CD14-positive monocyte (primary cell): ENCODE results near the gene CDH18. TPM values are rescaled to one million over a fixed set of nuclear protein-coding genes. Genes with fewer than 3 reads are reported as not detected.

ENCODE experiments used
- DNase-seq, 3 donors: peaks; one replicate each; pipeline ENCODE4 v3.0.0-alpha.2; 2011 to 2022
- H2AFZ ChIP-seq: 2 replicates; pipeline ENCODE4 v1.6.0; 2012; ENCODE audit warnings: mild to moderate bottlenecking, low read depth, low read length, inconsistent platforms; ENCODE audit not compliant: insufficient read depth, poor library complexity, severe bottlenecking
- H3K27ac ChIP-seq, 2 donors: 1 replicate in 1 of 2; 2 replicates in 1 of 2; pipeline ENCODE4 v1.5.1; 2012 to 2013; ENCODE audit warnings: low read length in 2 of 2, control low read depth in 1 of 2, inconsistent platforms in 1 of 2, low read depth in 1 of 2, mild to moderate bottlenecking in 1 of 2
- H3K27me3 ChIP-seq, 2 donors: one replicate each; pipeline versions ENCODE4 v1.6.0 to v1.6.1; 2011 to 2013; ENCODE audit warnings: low read length in 2 of 2; ENCODE audit not compliant: control insufficient read depth in 2 of 2, insufficient read depth in 2 of 2
- H3K36me3 ChIP-seq, 2 donors: replicated peaks in 1 of 2; 1 replicate in 1 of 2; 2 replicates in 1 of 2; pipeline versions ENCODE4 v1.5.1 to v1.6.1; 2012 to 2013; ENCODE audit warnings: low read length in 2 of 2, control low read depth in 1 of 2, inconsistent platforms in 1 of 2, mild to moderate bottlenecking in 1 of 2; ENCODE audit not compliant: insufficient read depth in 2 of 2, control insufficient read depth in 1 of 2
- H3K4me1 ChIP-seq, 2 donors: 1 replicate in 1 of 2; 2 replicates in 1 of 2; pipeline versions ENCODE4 v1.5.1 to v1.6.1; 2012 to 2013; ENCODE audit warnings: low read length in 2 of 2, control low read depth in 1 of 2, inconsistent platforms in 1 of 2, mild to moderate bottlenecking in 1 of 2, moderate library complexity in 1 of 2; ENCODE audit not compliant: insufficient read depth in 2 of 2, control insufficient read depth in 1 of 2
- H3K4me2 ChIP-seq: replicated peaks from 2 replicates; pipeline ENCODE3; 2012; ENCODE audit warnings: low read length, moderate library complexity, mild to moderate bottlenecking; ENCODE audit not compliant: poor library complexity, severe bottlenecking; ENCODE audit errors: extremely low read depth
- H3K4me3 ChIP-seq, 3 experiments: fragments of 200-600 bp in 1 of 3; sonication (generic) in 1 of 3; replicated peaks in 1 of 3; 1 replicate in 2 of 3; 2 replicates in 1 of 3; pipeline ENCODE4 v1.5.1; 2011 to 2013; ENCODE audit warnings: low read length in 3 of 3, mild to moderate bottlenecking in 3 of 3, control low read depth in 2 of 3, low read depth in 2 of 3, inconsistent platforms in 1 of 3, moderate library complexity in 1 of 3
- H3K79me2 ChIP-seq: 2 replicates; pipeline ENCODE4 v1.6.0; 2012; ENCODE audit warnings: mild to moderate bottlenecking, control low read depth, inconsistent platforms, low read length, moderate library complexity; ENCODE audit not compliant: insufficient read depth
- H3K9ac ChIP-seq: 2 replicates; pipeline ENCODE4 v1.6.0; 2017; ENCODE audit warnings: low read length, mild to moderate bottlenecking; ENCODE audit not compliant: insufficient read depth, poor library complexity, severe bottlenecking
- H3K9me3 ChIP-seq, 2 donors: replicated peaks in 1 of 2; 1 replicate in 1 of 2; 2 replicates in 1 of 2; pipeline versions ENCODE4 v1.5.1 to v1.6.1; 2012 to 2013; ENCODE audit warnings: low read length in 2 of 2, control low read depth in 1 of 2; ENCODE audit not compliant: control insufficient read depth in 1 of 2, insufficient read depth in 1 of 2
- H4K20me1 ChIP-seq: 2 replicates; pipeline ENCODE4 v1.6.0; 2012; ENCODE audit warnings: mild to moderate bottlenecking, low read length, control low read depth, moderate library complexity; ENCODE audit not compliant: insufficient read depth
- H3K27ac Mint-ChIP-seq, 7 donors: one replicate each; pipeline ENCODE4 v1.8.0; 2020; ENCODE audit warnings: mild to moderate bottlenecking in 7 of 7, mixed read lengths in 7 of 7, moderate library complexity in 6 of 7, inconsistent platforms in 2 of 7
- H3K27me3 Mint-ChIP-seq, 3 donors: one replicate each; pipeline ENCODE4 v1.8.0; 2021 to 2022; ENCODE audit warnings: low read depth in 3 of 3, mild to moderate bottlenecking in 3 of 3, mixed read lengths in 3 of 3, moderate library complexity in 3 of 3, inconsistent platforms in 1 of 3
- H3K36me3 Mint-ChIP-seq, 2 donors: one replicate each; pipeline ENCODE4 v1.8.0; 2020; ENCODE audit warnings: mixed read lengths in 2 of 2, inconsistent platforms in 1 of 2, mild to moderate bottlenecking in 1 of 2
- H3K4me1 Mint-ChIP-seq: one replicate; pipeline ENCODE4 v1.8.0; 2020; ENCODE audit warnings: mild to moderate bottlenecking, mixed read lengths
- H3K4me3 Mint-ChIP-seq, 2 donors: one replicate each; pipeline ENCODE4 v1.8.0; 2020; ENCODE audit warnings: mild to moderate bottlenecking in 2 of 2, mixed read lengths in 2 of 2, moderate library complexity in 1 of 2
- H3K9me3 Mint-ChIP-seq, 7 donors: one replicate each; pipeline ENCODE4 v1.8.0; 2020 to 2022; ENCODE audit warnings: mixed read lengths in 7 of 7, mild to moderate bottlenecking in 6 of 7, moderate library complexity in 6 of 7, inconsistent platforms in 2 of 7
- WGBS: methylation state at CpG from one replicate; pipeline ENCODE4 v1.1.5; 2013; ENCODE audit warnings: missing lambda C conversion rate; ENCODE audit not compliant: insufficient coverage; 5-methylcytosine and 5-hydroxymethylcytosine counted together
- intact Hi-C, 2 donors: fragments of 100-400 bp; cut with micrococcal nuclease; formaldehyde crosslinking; loops; one replicate each; pipeline versions ENCODE4 v1.15.0 to v1.15.1; 2023
- polyA minus RNA-seq: library from RNA; depleted of rRNA, polyadenylated mRNA; stranded (reverse); fragments of >200 nt; gene quantifications from 2 replicates; pipeline ENCODE4 v1.2.3, GENCODE V29; 2012
- polyA plus RNA-seq, 3 donors: library from polyadenylated mRNA; depleted of rRNA in 1 of 3; unstranded in 2 of 3; stranded (reverse) in 1 of 3; fragments of 300-500 nt in 2 of 3; fragments of >200 nt in 1 of 3; fragmentation: Illumina TruSeq in 2 of 3; gene quantifications; 1 replicate in 2 of 3; 2 replicates in 1 of 3; pipeline ENCODE4 v1.2.3, GENCODE V29; 2012 to 2021
- total RNA-seq, 12 experiments: library from RNA in 1 of 12; stranded (reverse) in 1 of 12; fragments of 120-200 nt in 1 of 12; gene quantifications; one replicate each; pipeline ENCODE4 v1.2.4 and lab custom pipeline; 2013 to 2026; ENCODE audit warnings: mixed read lengths in 6 of 12, inconsistent platforms in 1 of 12
- TF ChIP-seq, protein P1 (sequence below): fragments of 200-600 bp; IDR thresholded peaks from one replicate; pipeline ENCODE4 v1.8.0; 2022; ENCODE audit warnings: antibody characterized with exemption, mild to moderate bottlenecking

The CDH18 gene, protein sequence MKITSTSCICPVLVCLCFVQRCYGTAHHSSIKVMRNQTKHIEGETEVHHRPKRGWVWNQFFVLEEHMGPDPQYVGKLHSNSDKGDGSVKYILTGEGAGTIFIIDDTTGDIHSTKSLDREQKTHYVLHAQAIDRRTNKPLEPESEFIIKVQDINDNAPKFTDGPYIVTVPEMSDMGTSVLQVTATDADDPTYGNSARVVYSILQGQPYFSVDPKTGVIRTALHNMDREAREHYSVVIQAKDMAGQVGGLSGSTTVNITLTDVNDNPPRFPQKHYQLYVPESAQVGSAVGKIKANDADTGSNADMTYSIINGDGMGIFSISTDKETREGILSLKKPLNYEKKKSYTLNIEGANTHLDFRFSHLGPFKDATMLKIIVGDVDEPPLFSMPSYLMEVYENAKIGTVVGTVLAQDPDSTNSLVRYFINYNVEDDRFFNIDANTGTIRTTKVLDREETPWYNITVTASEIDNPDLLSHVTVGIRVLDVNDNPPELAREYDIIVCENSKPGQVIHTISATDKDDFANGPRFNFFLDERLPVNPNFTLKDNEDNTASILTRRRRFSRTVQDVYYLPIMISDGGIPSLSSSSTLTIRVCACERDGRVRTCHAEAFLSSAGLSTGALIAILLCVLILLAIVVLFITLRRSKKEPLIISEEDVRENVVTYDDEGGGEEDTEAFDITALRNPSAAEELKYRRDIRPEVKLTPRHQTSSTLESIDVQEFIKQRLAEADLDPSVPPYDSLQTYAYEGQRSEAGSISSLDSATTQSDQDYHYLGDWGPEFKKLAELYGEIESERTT
- total RNA-seq (2013): not detected
- polyA plus RNA-seq: not detected
- not detected in 2 replicates for polyA minus RNA-seq
- total RNA-seq (lab: John Stamatoyannopoulos, UW): 0 to 1.8 (median 0) reads per million in 11 experiments

DNA sequence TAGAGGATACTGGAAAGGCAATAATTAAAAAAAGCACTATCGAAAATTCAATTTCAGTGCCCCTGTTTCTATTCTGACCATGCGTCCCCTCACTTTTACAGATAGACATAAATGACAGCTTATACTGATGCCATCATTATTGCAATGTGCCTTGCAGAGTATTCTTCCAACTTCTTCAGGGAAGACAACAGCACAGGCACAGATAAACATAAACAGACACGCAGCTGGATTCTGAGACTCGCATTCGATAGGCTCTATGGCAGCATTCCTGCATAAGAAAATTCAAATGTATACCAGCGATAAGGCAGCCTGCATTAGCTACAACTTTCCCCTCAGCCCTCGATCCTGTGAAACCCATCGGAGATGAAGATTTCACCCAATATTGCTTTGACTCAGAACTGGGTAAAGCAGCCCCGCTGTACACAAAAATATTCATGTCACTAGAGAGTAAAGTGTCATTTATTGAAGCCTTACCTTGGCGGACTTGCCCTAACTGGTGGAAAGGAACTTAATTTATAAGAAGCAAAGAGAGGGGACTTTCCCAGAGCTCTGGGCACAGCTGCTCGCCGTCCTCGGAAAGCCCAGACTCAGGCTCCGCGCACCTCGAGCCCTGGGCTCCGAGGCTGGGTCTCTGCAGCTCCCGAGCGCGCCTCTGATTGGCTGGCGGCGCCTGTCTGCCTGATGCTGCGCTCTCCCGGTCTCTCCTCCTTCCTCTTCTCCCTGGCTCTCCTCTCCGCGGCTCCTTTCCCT lies at the start of gene CDH18:
TSS of gene CDH18 (minus strand) at position 589 of the 750 bp plus-strand sequence. CDS start 149,214 bp downstream, outside the sequence.
- H3K4me1 ChIP-seq: no peaks in the 10 kb centered on the region
- no peak within 1 kb of the TSS for H3K9ac ChIP-seq
- H3K27ac ChIP-seq: no peak within 1 kb of the TSS
- peaks cover 4 to 13% (median 5%) of the 10 kb centered on the region in 3 donors for H3K27me3 Mint-ChIP-seq
- H3K4me3 Mint-ChIP-seq: no peak within 1 kb of the TSS
- WGBS: 8% methylated on average over 22 of the region's 26 CpGs
- H4K20me1 ChIP-seq: no peaks in the 10 kb centered on the region
- intact Hi-C loops: no loop called here
- peaks cover 0 to under 1% of the 10 kb centered on the region in 2 donors for H3K9me3 ChIP-seq
- DNase-seq: no peak
- H3K79me2 ChIP-seq: no peaks in the 10 kb centered on the region
- H3K27me3 ChIP-seq: peaks cover 0 to 6% of the 10 kb centered on the region in 2 donors
- TF ChIP-seq, protein P1, sequence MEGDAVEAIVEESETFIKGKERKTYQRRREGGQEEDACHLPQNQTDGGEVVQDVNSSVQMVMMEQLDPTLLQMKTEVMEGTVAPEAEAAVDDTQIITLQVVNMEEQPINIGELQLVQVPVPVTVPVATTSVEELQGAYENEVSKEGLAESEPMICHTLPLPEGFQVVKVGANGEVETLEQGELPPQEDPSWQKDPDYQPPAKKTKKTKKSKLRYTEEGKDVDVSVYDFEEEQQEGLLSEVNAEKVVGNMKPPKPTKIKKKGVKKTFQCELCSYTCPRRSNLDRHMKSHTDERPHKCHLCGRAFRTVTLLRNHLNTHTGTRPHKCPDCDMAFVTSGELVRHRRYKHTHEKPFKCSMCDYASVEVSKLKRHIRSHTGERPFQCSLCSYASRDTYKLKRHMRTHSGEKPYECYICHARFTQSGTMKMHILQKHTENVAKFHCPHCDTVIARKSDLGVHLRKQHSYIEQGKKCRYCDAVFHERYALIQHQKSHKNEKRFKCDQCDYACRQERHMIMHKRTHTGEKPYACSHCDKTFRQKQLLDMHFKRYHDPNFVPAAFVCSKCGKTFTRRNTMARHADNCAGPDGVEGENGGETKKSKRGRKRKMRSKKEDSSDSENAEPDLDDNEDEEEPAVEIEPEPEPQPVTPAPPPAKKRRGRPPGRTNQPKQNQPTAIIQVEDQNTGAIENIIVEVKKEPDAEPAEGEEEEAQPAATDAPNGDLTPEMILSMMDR: no peak
- H3K4me2 ChIP-seq: no peak within 1 kb of the TSS
- H3K27ac Mint-ChIP-seq: no peak within 1 kb of the TSS
- peaks cover 0 to 3% (median 1%) of the 10 kb centered on the region in 7 donors for H3K9me3 Mint-ChIP-seq
- no peak within 1 kb of the TSS for H2AFZ ChIP-seq
- no peaks in the 10 kb centered on the region for H3K36me3 Mint-ChIP-seq
- no peaks in the 10 kb centered on the region for H3K4me1 Mint-ChIP-seq
- no peak within 1 kb of the TSS for H3K4me3 ChIP-seq
- no peaks in the 10 kb centered on the region for H3K36me3 ChIP-seq

DNA sequence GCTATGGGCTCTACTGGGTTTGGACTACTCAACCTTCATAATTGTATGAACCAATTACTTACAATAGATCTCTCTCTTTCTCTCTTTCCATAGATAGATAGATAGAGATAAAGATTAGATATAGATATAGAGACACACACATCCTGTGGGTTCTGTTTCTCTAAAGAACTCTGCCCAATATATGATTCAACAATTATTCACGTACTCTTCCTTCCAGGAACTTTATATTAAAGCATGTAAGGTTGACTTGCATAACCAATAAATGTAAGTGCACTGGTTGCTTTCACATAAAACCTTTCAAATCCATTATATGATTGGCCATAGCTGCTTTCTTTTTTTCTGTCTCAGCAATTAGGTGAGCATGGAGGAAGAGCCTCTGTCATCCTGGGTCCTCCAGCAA lies 46.7 kb upstream of the CDH18 start:
- H2AFZ ChIP-seq: no peak overlapping the region
- no peak overlapping the region for H3K27ac Mint-ChIP-seq
- H3K27me3 ChIP-seq: no peaks in the 10 kb centered on the region
- WGBS: no CpG with 5 or more reads among the region's 1 CpG
- H3K4me2 ChIP-seq: no peak overlapping the region
- no peak overlapping the region for H3K4me3 Mint-ChIP-seq
- no peak for DNase-seq
- no peaks in the 10 kb centered on the region for H3K36me3 ChIP-seq
- peaks cover 2 to 16% (median 5%) of the 10 kb centered on the region in 7 donors for H3K9me3 Mint-ChIP-seq
- no peaks in the 10 kb centered on the region for H3K27me3 Mint-ChIP-seq
- no peaks in the 10 kb centered on the region for H3K4me1 Mint-ChIP-seq
- intact Hi-C loops: no loop called here
- H3K79me2 ChIP-seq: no peaks in the 10 kb centered on the region
- no peak overlapping the region for H3K9ac ChIP-seq
- TF ChIP-seq, protein P1: no peak
- H3K36me3 Mint-ChIP-seq: no peaks in the 10 kb centered on the region
- H3K9me3 ChIP-seq: no peaks in the 10 kb centered on the region
- no peaks in the 10 kb centered on the region for H4K20me1 ChIP-seq
- H3K27ac ChIP-seq: no peak overlapping the region
- no peaks in the 10 kb centered on the region for H3K4me1 ChIP-seq
- H3K4me3 ChIP-seq: no peak overlapping the region
